NCI-H2107 treated with DMSO at 0.1 percent for 48 hours (cell line): ENCODE results near the gene COX7A2L.
"Not testable (repeated sequence)": the region's sequence is repeated elsewhere in the genome, so short reads cannot be mapped to it uniquely, and the experiment has no call there.

Source experiments
- DNase-seq: peaks from one replicate; lab custom pipeline; 2025; ENCODE audit not compliant: unreplicated experiment; lab: John Stamatoyannopoulos, UW

COX7A2L gene

GRCh38 chr2:42340045-42340937, 20.7 kb downstream of the COX7A2L start:
- no peak for DNase-seq

GRCh38 chr2:42339191-42339912, 21.7 kb downstream of the COX7A2L start:
- no peak for DNase-seq

GRCh38 chr2:42338567-42339190, 22.3 kb downstream of the COX7A2L start:
- no peak for DNase-seq

GRCh38 chr2:42337846-42338566, 23.0 kb downstream of the COX7A2L start:
- no peak for DNase-seq

- no peak for DNase-seq
These were observed 23.6 kb downstream of the COX7A2L start for GRCh38 chr2:42337356-42337820.

- no peak for DNase-seq
These were observed 24.6 kb downstream of the COX7A2L start for GRCh38 chr2:42336361-42336965.

GRCh38 chr2:42335514-42336104, 25.4 kb downstream of the COX7A2L start:
- DNase-seq, result no peak

GRCh38 chr2:42334865-42335264, 26.2 kb downstream of the COX7A2L start:
- not testable (repeated sequence) for DNase-seq

- no peak for DNase-seq
These were observed 26.8 kb downstream of the COX7A2L start for GRCh38 chr2:42334220-42334619.

GRCh38 chr2:42333579-42333978, 27.4 kb downstream of the COX7A2L start:
- DNase-seq, result no peak

GRCh38 chr2:42332575-42332974, 28.4 kb downstream of the COX7A2L start:
- DNase-seq, result no peak

GRCh38 chr2:42331569-42332284, 29.3 kb downstream of the COX7A2L start:
- DNase-seq, result no peak

- no peak for DNase-seq
These were observed 31.3 kb downstream of the COX7A2L start for GRCh38 chr2:42329736-42330135.

- no peak for DNase-seq
These were observed 32.1 kb downstream of the COX7A2L start for GRCh38 chr2:42328923-42329322.

GRCh38 chr2:42328148-42328833, 32.7 kb downstream of the COX7A2L start:
- peak; percentile 17 for DNase-seq

GRCh38 chr2:42327125-42327524, 33.9 kb downstream of the COX7A2L start:
- DNase-seq, result peak; percentile 8

- no peak for DNase-seq
These were observed 35.4 kb downstream of the COX7A2L start for GRCh38 chr2:42325609-42326008.

GRCh38 chr2:42324949-42325348, 36.1 kb downstream of the COX7A2L start:
- no peak for DNase-seq

- no peak for DNase-seq
These were observed 36.8 kb downstream of the COX7A2L start for GRCh38 chr2:42324244-42324643.
